Stomach (tissue), 4 donors: ENCODE measurements around the gene BTBD2.

ENCODE experiments used
- EP300 ChIP-seq: sonication (generic); formaldehyde crosslinking; IDR thresholded peaks from one replicate; pipeline ENCODE4 v1.6.1; 2017; ENCODE audit warnings: antibody characterized with exemption
- POLR2AphosphoS5 ChIP-seq, 3 donors: sonication (generic); formaldehyde crosslinking; IDR thresholded peaks; one replicate each; pipeline ENCODE4 v1.6.1; 2016; ENCODE audit warnings: antibody characterized with exemption in 3 of 3

GRCh38 chr19:1938071-1938470 is 77.4 kb downstream of the BTBD2 start:
- TF ChIP-seq EP300 = no peak
- TF ChIP-seq POLR2AphosphoS5 (IDR thresholded peaks at IDR 0.05) = no peak
